ENCODE results near the gene CPTP. TPM values are rescaled to one million over a fixed set of nuclear protein-coding genes. Genes with fewer than 3 reads are reported as not detected.

The CPTP gene
- total and polyA plus RNA-seq, 2 of the 13 experiments (the other 11 are each of a cell fraction or from before 2014, with no cell fraction given), result 5.5 to 9.3 TPM

- no peak for TF ChIP-seq KDM5B (CRISPR knock-in tag; IDR thresholded peaks at IDR 0.05; ENCODE audit: borderline replicate concordance)
- 0 out of 2 replicates have a peak, but pooled peaks have one; percentile 17 for TF ChIP-seq GATAD1 (CRISPR knock-in tag; IDR thresholded peaks at IDR 0.05)
- no peak for TF ChIP-seq POGK (CRISPR knock-in tag; conservative IDR thresholded peaks at IDR 0.05)
- TF ChIP-seq ZNF382 (CRISPR knock-in tag; IDR thresholded peaks at IDR 0.05; ENCODE audit: borderline replicate concordance), result no peak
- 0 out of 2 replicates have a peak, but pooled peaks have one; percentile 3 for TF ChIP-seq THAP9 (CRISPR knock-in tag; IDR thresholded peaks at IDR 0.05; ENCODE audit: borderline replicate concordance)
- 0 out of 2 replicates have a peak, but pooled peaks have one; percentile 22 for TF ChIP-seq BATF2 (CRISPR knock-in tag; IDR thresholded peaks at IDR 0.05)
- TF ChIP-seq MATR3 (CRISPR knock-in tag; IDR thresholded peaks at IDR 0.05), result 0 out of 2 replicates have a peak, but pooled peaks have one; percentile 13
- no peak for TF ChIP-seq ZNF207 (IDR thresholded peaks at IDR 0.05; ENCODE audit: borderline replicate concordance)
- no peak for TF ChIP-seq ZMYM4 (CRISPR knock-in tag; IDR thresholded peaks at IDR 0.05)
- TF ChIP-seq HDAC1 (CRISPR knock-in tag; IDR thresholded peaks at IDR 0.05), result no peak
- no peak for TF ChIP-seq PRDM10 (CRISPR knock-in tag; IDR thresholded peaks at IDR 0.05; ENCODE audit: low read depth)
- peak; percentile 93; the same call in 1 of the 2 replicates for TF ChIP-seq TARDBP (CRISPR knock-in tag; IDR thresholded peaks at IDR 0.05)
- no peak for TF ChIP-seq ZNF878 (CRISPR knock-in tag; IDR thresholded peaks at IDR 0.05)
- TF ChIP-seq RBFOX2 (IDR thresholded peaks at IDR 0.05; ENCODE audit: low read depth, low read length), result peak; percentile 39
Measured at GRCh38 chr1:1329304-1330210, 5.0 kb downstream of the CPTP start (continued).
